Lower leg skin (tissue), 4 donors: ENCODE measurements around the gene SLC25A39. TPM values are rescaled to one million over a fixed set of nuclear protein-coding genes. Genes with fewer than 3 reads are reported as not detected.

ENCODE experiments used
- DNase-seq, 2 donors: peaks; one replicate each; pipeline ENCODE4 v3.0.0-alpha.2; 2019; ENCODE audit warnings: low spot score in 2 of 2
- H3K4me3 ChIP-seq: fragments of 200-600 bp; sonication (generic); 2 replicates; pipeline ENCODE4 v1.5.1; 2017; ENCODE audit warnings: mild to moderate bottlenecking, low read depth; ENCODE audit not compliant: poor library complexity, severe bottlenecking
- CTCF ChIP-seq, 3 donors: fragments of 450-650 bp; IDR thresholded peaks; one replicate each; pipeline ENCODE4 v1.5.1; 2016; ENCODE audit warnings: antibody characterized with exemption in 3 of 3, mild to moderate bottlenecking in 3 of 3, moderate library complexity in 2 of 3
- POLR2A ChIP-seq, 2 donors: fragments of 450-650 bp; IDR thresholded peaks; one replicate each; pipeline ENCODE4 v1.6.1; 2016 to 2017; ENCODE audit warnings: antibody characterized with exemption in 2 of 2, mild to moderate bottlenecking in 1 of 2, moderate library complexity in 1 of 2
- WGBS, 2 donors: methylation state at CpG; one replicate each; pipeline ENCODE4 v1.1.5; 2018; 5-methylcytosine and 5-hydroxymethylcytosine counted together
- intact Hi-C: fragments of 100-400 bp; cut with DNase I; formaldehyde crosslinking; loops from one replicate; pipeline ENCODE4 v1.15.0; 2023; ENCODE audit warnings: low total_unique reads
- total RNA-seq, 4 donors: library from RNA; depleted of rRNA; stranded (reverse); fragments of >200 nt; gene quantifications; one replicate each; pipeline ENCODE4 v1.1.0, GENCODE V29; 2016

Gene SLC25A39
- total RNA-seq, 4 donors from 2014 or later, result 73.4 to 113 (median 90.0) TPM

DNA sequence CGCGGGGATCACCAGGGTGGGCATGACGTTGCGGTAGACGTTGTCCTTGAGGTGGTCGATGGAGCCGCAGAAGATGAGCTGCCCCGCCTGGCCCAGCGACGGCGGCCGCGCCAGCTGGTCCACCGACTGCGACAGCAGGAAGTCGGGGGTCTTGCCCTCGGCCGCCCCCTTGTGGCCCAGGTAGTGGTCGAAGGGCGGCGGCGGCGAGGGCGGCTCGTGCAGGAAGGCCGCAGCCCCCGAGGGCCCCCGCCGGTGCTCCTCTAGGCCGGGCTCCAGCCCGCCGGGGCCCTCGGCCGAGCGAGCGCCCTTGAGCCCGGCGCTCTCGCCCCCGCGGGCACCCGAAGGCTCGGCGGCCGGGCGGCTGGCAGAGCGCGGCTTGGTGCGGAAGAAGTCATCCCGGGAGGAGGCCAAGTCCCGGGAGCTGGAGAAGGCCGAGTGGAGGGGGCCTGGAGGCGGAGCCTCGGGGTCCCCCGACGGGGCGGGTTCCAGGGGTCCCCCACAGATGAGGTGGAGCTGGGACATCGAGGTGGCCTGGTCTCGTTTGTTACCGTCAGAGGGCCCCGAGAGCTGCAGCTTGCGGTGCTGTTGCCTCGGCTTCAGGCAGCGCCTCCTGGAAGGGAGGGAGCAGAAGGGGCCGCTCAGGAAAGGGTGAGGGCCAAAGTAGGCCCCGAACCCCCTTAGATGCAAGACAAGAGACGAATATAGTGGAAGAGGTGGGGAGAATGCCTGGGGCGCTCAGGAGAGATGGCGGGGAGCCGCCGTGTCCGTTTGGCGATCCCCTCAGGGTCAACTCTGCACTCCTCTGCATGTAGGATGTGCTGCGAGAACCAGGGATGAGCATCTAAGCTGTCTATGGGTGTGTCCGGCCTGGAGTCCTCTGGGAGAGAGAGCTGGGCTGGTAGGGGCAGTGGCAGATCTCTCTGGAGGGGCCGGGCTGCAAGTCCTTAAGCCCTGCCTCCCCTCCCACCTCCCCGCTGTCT is 30.2 kb upstream of the SLC25A39 start:
- 64 to 75% methylated on average over 32 to 71 of the region's 77 CpGs for WGBS, 2 donors
- no peak overlapping the region for H3K4me3 ChIP-seq
- intact Hi-C loops, result no loop called here
- TF ChIP-seq CTCF (IDR thresholded peaks at IDR 0.05) (no peak), POLR2A (IDR thresholded peaks at IDR 0.05) (no peak)
- DNase-seq, result no peak

- TF ChIP-seq POLR2A (IDR thresholded peaks at IDR 0.05) (no peak), CTCF (IDR thresholded peaks at IDR 0.05) (no peak)
- no peak overlapping the region for H3K4me3 ChIP-seq
- DNase-seq, result no peak
- WGBS, 2 donors, result 56% methylated on average over 57 of the region's 98 CpGs; no CpG with 5 or more reads in 1 of the 2 donors
- intact Hi-C loops, result no loop called here
Measured at GRCh38 chr17:44353672-44354331, 29.2 kb upstream of the SLC25A39 start.

GRCh38 chr17:44352828-44353671 is 28.4 kb upstream of the SLC25A39 start:
- WGBS, 2 donors, result 62 to 73% methylated on average over 13 to 17 of the region's 22 CpGs
- H3K4me3 ChIP-seq, result no peak overlapping the region
- no peak for DNase-seq
- TF ChIP-seq CTCF (IDR thresholded peaks at IDR 0.05) (no peak), POLR2A (IDR thresholded peaks at IDR 0.05) (no peak)
- intact Hi-C loops, result no loop called here

DNA sequence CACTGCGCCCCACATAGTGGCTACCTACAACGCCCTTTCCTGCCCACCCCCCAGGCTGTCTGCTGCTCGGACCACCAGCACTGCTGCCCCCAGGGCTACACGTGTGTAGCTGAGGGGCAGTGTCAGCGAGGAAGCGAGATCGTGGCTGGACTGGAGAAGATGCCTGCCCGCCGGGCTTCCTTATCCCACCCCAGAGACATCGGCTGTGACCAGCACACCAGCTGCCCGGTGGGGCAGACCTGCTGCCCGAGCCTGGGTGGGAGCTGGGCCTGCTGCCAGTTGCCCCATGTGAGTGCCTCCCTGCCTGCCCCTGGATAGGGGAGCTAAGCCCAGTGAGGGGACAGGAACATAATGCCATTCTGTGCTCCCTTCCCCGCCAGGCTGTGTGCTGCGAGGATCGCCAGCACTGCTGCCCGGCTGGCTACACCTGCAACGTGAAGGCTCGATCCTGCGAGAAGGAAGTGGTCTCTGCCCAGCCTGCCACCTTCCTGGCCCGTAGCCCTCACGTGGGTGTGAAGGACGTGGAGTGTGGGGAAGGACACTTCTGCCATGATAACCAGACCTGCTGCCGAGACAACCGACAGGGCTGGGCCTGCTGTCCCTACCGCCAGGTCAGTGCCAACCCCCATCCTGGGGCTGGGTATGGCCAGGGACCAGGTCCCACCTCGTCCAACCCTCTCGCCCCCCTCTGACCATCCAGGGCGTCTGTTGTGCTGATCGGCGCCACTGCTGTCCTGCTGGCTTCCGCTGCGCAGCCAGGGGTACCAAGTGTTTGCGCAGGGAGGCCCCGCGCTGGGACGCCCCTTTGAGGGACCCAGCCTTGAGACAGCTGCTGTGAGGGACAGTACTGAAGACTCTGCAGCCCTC is 27.6 kb upstream of the SLC25A39 start:
- WGBS, 2 donors, result 81 to 88% methylated on average over 28 to 31 of the region's 36 CpGs
- no peak for DNase-seq
- no peak overlapping the region for H3K4me3 ChIP-seq
- intact Hi-C loops, result no loop called here
- TF ChIP-seq POLR2A (IDR thresholded peaks at IDR 0.05), result no peak
- no peak for TF ChIP-seq CTCF (IDR thresholded peaks at IDR 0.05)

GRCh38 chr17:44351464-44351863 is 26.8 kb upstream of the SLC25A39 start:
- H3K4me3 ChIP-seq, result no peak overlapping the region
- TF ChIP-seq POLR2A (IDR thresholded peaks at IDR 0.05), result no peak
- no peak for TF ChIP-seq CTCF (IDR thresholded peaks at IDR 0.05)
- DNase-seq, result no peak
- WGBS, 2 donors, result 88 to 92% methylated on average over 6 to 7 of the region's 8 CpGs
- intact Hi-C loops, result no loop called here
